H1 (cell line): ENCODE data around the gene C16orf95. TPM values are rescaled to one million over a fixed set of nuclear protein-coding genes. Genes with fewer than 3 reads are reported as not detected.

Source experiments
- CTCF ChIA-PET: fragments of 300-600 bp; sonication (Branson Sonifier 250); formaldehyde crosslinking; loops from one replicate; lab custom pipeline; 2021; ENCODE audit not compliant: partially characterized antibody; lab: Charles Lee
- POLR2A ChIA-PET: fragments of 300-600 bp; sonication (Branson Sonifier 250); formaldehyde crosslinking; loops from one replicate; lab custom pipeline; 2021; ENCODE audit warnings: inconsistent platforms; ENCODE audit not compliant: partially characterized antibody; lab: Charles Lee
- DNase-seq, 2 experiments: peaks; one replicate each; pipeline versions ENCODE4 v3.0.0 to v3.0.0-alpha.2; 2010 to 2022; ENCODE audit warnings: low spot score in 2 of 2, low read depth in 1 of 2, mixed read lengths in 1 of 2
- FAIRE-seq: peaks from 2 replicates; lab custom pipeline; 2011; peaks lifted over from hg19 to GRCh38; lab: Jason Lieb, UNC
- H2AFZ ChIP-seq: 2 replicates; pipeline ENCODE4 v1.8.1; 2012; ENCODE audit warnings: low read length, inconsistent platforms
- H2AK5ac ChIP-seq: 2 replicates; pipeline ENCODE4 v1.6.1; 2013; ENCODE audit warnings: low read depth, low read length
- H2BK120ac ChIP-seq: replicated peaks from 2 replicates; pipeline ENCODE3; 2013; ENCODE audit warnings: low read depth, low read length, inconsistent platforms
- H2BK12ac ChIP-seq: 2 replicates; pipeline ENCODE4 v1.6.1; 2013; ENCODE audit warnings: low read depth, low read length
- H2BK15ac ChIP-seq: 2 replicates; pipeline ENCODE4 v1.6.1; 2013; ENCODE audit warnings: low read length
- H2BK20ac ChIP-seq: 2 replicates; pipeline ENCODE4 v1.6.1; 2013; ENCODE audit warnings: low read length
- H2BK5ac ChIP-seq: 2 replicates; pipeline ENCODE4 v1.6.1; 2013; ENCODE audit warnings: low read depth, low read length
- H3K14ac ChIP-seq: 2 replicates; pipeline ENCODE4 v1.6.1; 2013; ENCODE audit warnings: inconsistent platforms; ENCODE audit not compliant: insufficient read length
- H3K18ac ChIP-seq: 2 replicates; pipeline ENCODE4 v1.6.1; 2013; ENCODE audit warnings: low read length; ENCODE audit errors: extremely low read depth
- H3K23ac ChIP-seq: 2 replicates; pipeline ENCODE4 v1.6.1; 2013; ENCODE audit warnings: inconsistent platforms; ENCODE audit not compliant: insufficient read length
- H3K23me2 ChIP-seq: 2 replicates; pipeline ENCODE4 v1.6.1; 2013; ENCODE audit warnings: low read depth, low read length
- H3K27ac ChIP-seq: 2 replicates; pipeline ENCODE4 v1.6.1; 2011; ENCODE audit warnings: low read depth, low read length, inconsistent platforms
- H3K27me3 ChIP-seq, 4 experiments: replicated peaks in 1 of 4; 1 replicate in 1 of 4; 2 replicates in 3 of 4; pipeline versions ENCODE4 v1.6.1 to v1.8.1; 2011 to 2013; ENCODE audit warnings: low read length in 3 of 4, mild to moderate bottlenecking in 3 of 4, inconsistent platforms in 2 of 4, mixed read lengths in 2 of 4, moderate library complexity in 1 of 4; ENCODE audit not compliant: control insufficient read depth in 3 of 4, insufficient read depth in 3 of 4; ENCODE audit errors: extremely low read depth in 1 of 4
- H3K36me3 ChIP-seq, 4 experiments: 2 replicates each; pipeline versions ENCODE4 v1.6.1 to v1.8.1; 2011 to 2013; ENCODE audit warnings: mild to moderate bottlenecking in 4 of 4, low read length in 3 of 4, moderate library complexity in 2 of 4, control low read depth in 1 of 4, inconsistent platforms in 1 of 4; ENCODE audit not compliant: insufficient read depth in 4 of 4, control insufficient read depth in 2 of 4
- H3K4ac ChIP-seq: replicated peaks from 2 replicates; pipeline ENCODE3; 2013; ENCODE audit warnings: low read length, low read depth, mixed read lengths, inconsistent platforms; ENCODE audit not compliant: insufficient read length
- H3K4me1 ChIP-seq, 4 experiments: replicated peaks in 1 of 4; 1 replicate in 1 of 4; 2 replicates in 3 of 4; pipeline versions ENCODE4 v1.6.1 to v1.8.1; 2011 to 2013; ENCODE audit warnings: low read length in 3 of 4, inconsistent platforms in 2 of 4, mixed read lengths in 1 of 4; ENCODE audit not compliant: insufficient read depth in 4 of 4, control insufficient read depth in 3 of 4
- H3K4me2 ChIP-seq, 2 experiments: 2 replicates each; pipeline versions ENCODE4 v1.6.1 to v1.8.1; 2011 to 2013; ENCODE audit warnings: low read depth in 2 of 2, low read length in 2 of 2, control low read depth in 1 of 2, inconsistent platforms in 1 of 2, mild to moderate bottlenecking in 1 of 2; ENCODE audit not compliant: insufficient read depth in 1 of 2
- H3K4me3 ChIP-seq, 4 experiments: fragments of 200-600, 300-600 bp in 1 of 4; sonication (generic), shearing (Covaris generic), sonication (Bioruptor Twin) in 1 of 4; 2 replicates each; pipeline versions ENCODE4 v1.5.1 to v1.8.1; 2011 to 2016; ENCODE audit warnings: low read length in 4 of 4, low read depth in 3 of 4, control low read depth in 2 of 4, inconsistent platforms in 2 of 4, mild to moderate bottlenecking in 2 of 4, mixed read lengths in 1 of 4, moderate library complexity in 1 of 4; ENCODE audit not compliant: insufficient read depth in 2 of 4; ENCODE audit errors: extremely low read depth in 1 of 4
- H3K56ac ChIP-seq: replicated peaks from 2 replicates; pipeline ENCODE3; 2013; ENCODE audit warnings: low read depth, mild to moderate bottlenecking, mixed read lengths, low read length, inconsistent platforms; ENCODE audit not compliant: insufficient read length
- H3K79me1 ChIP-seq: 2 replicates; pipeline ENCODE4 v1.6.1; 2013; ENCODE audit warnings: low read depth, low read length, control low read depth
- H3K79me2 ChIP-seq, 2 experiments: 2 replicates each; pipeline versions ENCODE4 v1.6.1 to v1.8.1; 2012 to 2013; ENCODE audit warnings: low read length in 2 of 2, mild to moderate bottlenecking in 2 of 2, inconsistent platforms in 1 of 2; ENCODE audit not compliant: insufficient read depth in 2 of 2, control insufficient read depth in 1 of 2
- H3K9ac ChIP-seq, 4 experiments: replicated peaks in 1 of 4; 1 replicate in 1 of 4; 2 replicates in 3 of 4; pipeline versions ENCODE4 v1.6.1 to v1.8.1; 2011 to 2013; ENCODE audit warnings: low read depth in 3 of 4, low read length in 3 of 4, control low read depth in 2 of 4, mild to moderate bottlenecking in 2 of 4, moderate library complexity in 2 of 4, inconsistent platforms in 1 of 4; ENCODE audit errors: extremely low read depth in 1 of 4
- H3K9me3 ChIP-seq, 2 experiments: 2 replicates each; pipeline versions ENCODE4 v1.6.1 to v1.8.1; 2012 to 2013; ENCODE audit warnings: mild to moderate bottlenecking in 2 of 2, moderate library complexity in 2 of 2, control low read depth in 1 of 2, inconsistent platforms in 1 of 2, low read depth in 1 of 2, low read length in 1 of 2, mixed read lengths in 1 of 2; ENCODE audit not compliant: insufficient read depth in 2 of 2
- H4K20me1 ChIP-seq, 2 experiments: replicated peaks in 1 of 2; 2 replicates each; pipeline versions ENCODE3 to v1.8.1; 2011 to 2013; ENCODE audit warnings: inconsistent platforms in 2 of 2, low read length in 2 of 2, mild to moderate bottlenecking in 1 of 2; ENCODE audit not compliant: insufficient read depth in 2 of 2, control insufficient read depth in 1 of 2
- H4K5ac ChIP-seq: 2 replicates; pipeline ENCODE4 v1.6.1; 2013; ENCODE audit warnings: low read length, low read depth, mixed read lengths, inconsistent platforms; ENCODE audit not compliant: insufficient read length
- H4K8ac ChIP-seq: 2 replicates; pipeline ENCODE4 v1.8.0; 2013; ENCODE audit warnings: mild to moderate bottlenecking, moderate library complexity, low read length, inconsistent platforms; ENCODE audit not compliant: insufficient read depth; ENCODE audit errors: extremely low read depth
- H4K91ac ChIP-seq: replicated peaks from 2 replicates; pipeline ENCODE3; 2013; ENCODE audit warnings: low read length, mixed read lengths, inconsistent platforms; ENCODE audit not compliant: insufficient read length
- ATF2 ChIP-seq: IDR thresholded peaks from 2 replicates; pipeline ENCODE4 v1.6.1; 2012; ENCODE audit warnings: low read length, inconsistent platforms
- CBX5 ChIP-seq: fragments of 300-800, 300-1000 bp; sonication (generic); IDR thresholded peaks from 2 replicates; pipeline ENCODE4 v1.7.1; 2016; ENCODE audit warnings: antibody characterized with exemption, low read length, low read depth
- EP300 ChIP-seq, 2 experiments: IDR thresholded peaks; 1 replicate in 1 of 2; 2 replicates in 1 of 2; pipeline ENCODE4 v1.6.1; 2011 to 2012; ENCODE audit warnings: low read depth in 2 of 2, low read length in 2 of 2, mild to moderate bottlenecking in 2 of 2, borderline replicate concordance in 1 of 2, inconsistent platforms in 1 of 2, moderate library complexity in 1 of 2
- JUND ChIP-seq: IDR thresholded peaks from 2 replicates; pipeline ENCODE4 v1.6.1; 2011; ENCODE audit warnings: mild to moderate bottlenecking, improper control_type of control experiment, low read length
- TBP ChIP-seq: IDR thresholded peaks from 2 replicates; pipeline ENCODE4 v1.6.1; 2011; ENCODE audit warnings: low read depth, low read length, improper control_type of control experiment
- WGBS, 2 experiments: shearing (Covaris generic) in 1 of 2; methylation state at CpG; one replicate each; pipeline versions ENCODE4 v1.1.6 to v1.1.7; 2013 to 2015; ENCODE audit warnings: low lambda C conversion rate in 2 of 2, mixed read lengths in 2 of 2, inconsistent platforms in 1 of 2, low coverage in 1 of 2, missing lambda C conversion rate in 1 of 2; ENCODE audit not compliant: insufficient replicate concordance in 2 of 2, insufficient coverage in 1 of 2, insufficient read length in 1 of 2; ENCODE audit errors: extremely low coverage in 1 of 2, missing lambda C conversion rate in 1 of 2; 5-methylcytosine and 5-hydroxymethylcytosine counted together
- polyA plus RNA-seq, 7 experiments: library from polyadenylated mRNA; depleted of rRNA in 3 of 7; stranded (reverse) in 5 of 7; unstranded in 2 of 7; fragments of >200 nt in 5 of 7; fragments of 200-250 nt in 2 of 7; gene quantifications; 1 replicate in 5 of 7; 2 replicates in 1 of 7; 4 replicates in 1 of 7; pipeline versions ENCODE4 v1.2.1 to v1.2.3, GENCODE V29; 2011 to 2013; ENCODE audit warnings: missing spikeins in 2 of 7, mixed read lengths in 2 of 7
- total RNA-seq: library from RNA; stranded (reverse); fragmentation: NEBNext Ultra II Directional; extraction: Animal tissue kit (Norgen Biotek cat#: 25700); gene quantifications from 2 replicates; pipeline ENCODE4 v1.2.1, GENCODE V29; 2021

Gene C16orf95
- total and polyA plus RNA-seq, 2 of the 8 experiments (the other 6 are each of a cell fraction or from before 2014, with no cell fraction given), result 5.0 to 5.4 TPM

GRCh38 chr16:87297407-87297806 lies 19.8 kb downstream of the C16orf95 start:
- no peak overlapping the region for H2AK5ac ChIP-seq
- FAIRE-seq (no peak), DNase-seq (no peak)
- peaks cover 0 to 5% (median 2%) of the 10 kb centered on the region in 4 experiments; a peak in 3 of 7 replicates for H3K4me1 ChIP-seq
- H2BK5ac ChIP-seq, result no peak overlapping the region
- no peak overlapping the region for H3K4ac ChIP-seq
- no peak overlapping the region for H2AFZ ChIP-seq
- ChIA-PET CTCF (interaction anchor here (0.7 to 2.0 kb wide), 18 partner anchors 9 to 280 kb away, joined by 3 to 12 read pairs (median 3); partner anchors contain the start of gene FBXO31), POLR2A (interaction anchor here (1.0 kb wide), 1 partner anchor 8 kb away, joined by 3 read pairs; no protein-coding TSS in a partner anchor)
- TF ChIP-seq ATF2 (no peak), TBP (no peak), JUND (no peak), EP300 (IDR thresholded peaks at IDR 0.05; ENCODE audit: borderline replicate concordance in 1 of 2, low read depth in 2 of 2, low read length in 2 of 2) (no peak), CBX5 (no peak)
- H3K79me2 ChIP-seq, result no peaks in the 10 kb centered on the region
- H2BK15ac ChIP-seq, result no peak overlapping the region
- WGBS, 2 experiments, result 83% methylated on average over 5 of the region's 5 CpGs; no CpG with 5 or more reads in 1 of the 2 experiments
- H3K9me3 ChIP-seq, result peaks cover 1 to 3% of the 10 kb centered on the region in 2 experiments; a peak in 2 of 4 replicates
- H3K4me2 ChIP-seq, result no peak overlapping the region
- no peak overlapping the region for H4K91ac ChIP-seq
- H3K56ac ChIP-seq, result no peak overlapping the region
- H2BK12ac ChIP-seq, result no peak overlapping the region; the same call in 1 of the 2 replicates
- H3K9ac ChIP-seq, result no peak overlapping the region
- H3K23me2 ChIP-seq, result peaks cover 4% of the 10 kb centered on the region; the same call in 1 of the 2 replicates
- H4K20me1 ChIP-seq, result peaks cover 0 to 2% of the 10 kb centered on the region in 2 experiments
- no peak overlapping the region for H4K8ac ChIP-seq
- H3K18ac ChIP-seq, result no peak overlapping the region
- H2BK120ac ChIP-seq, result no peak overlapping the region
- H2BK20ac ChIP-seq, result no peak overlapping the region
- no peaks in the 10 kb centered on the region; a peak in 1 of 7 replicates for H3K27me3 ChIP-seq
- H3K23ac ChIP-seq, result no peak overlapping the region
- H3K36me3 ChIP-seq, result no peaks in the 10 kb centered on the region
- no peak overlapping the region for H3K27ac ChIP-seq
- no peak overlapping the region for H3K4me3 ChIP-seq
- H4K5ac ChIP-seq, result no peak overlapping the region
- H3K79me1 ChIP-seq, result no peaks in the 10 kb centered on the region
- H3K14ac ChIP-seq, result no peak overlapping the region
